ENCODE data around the gene ZNF76.
"Not testable (repeated sequence)": the region's sequence is repeated elsewhere in the genome, so short reads cannot be mapped to it uniquely, and the experiment has no call there.

The ZNF76 gene

DNA sequence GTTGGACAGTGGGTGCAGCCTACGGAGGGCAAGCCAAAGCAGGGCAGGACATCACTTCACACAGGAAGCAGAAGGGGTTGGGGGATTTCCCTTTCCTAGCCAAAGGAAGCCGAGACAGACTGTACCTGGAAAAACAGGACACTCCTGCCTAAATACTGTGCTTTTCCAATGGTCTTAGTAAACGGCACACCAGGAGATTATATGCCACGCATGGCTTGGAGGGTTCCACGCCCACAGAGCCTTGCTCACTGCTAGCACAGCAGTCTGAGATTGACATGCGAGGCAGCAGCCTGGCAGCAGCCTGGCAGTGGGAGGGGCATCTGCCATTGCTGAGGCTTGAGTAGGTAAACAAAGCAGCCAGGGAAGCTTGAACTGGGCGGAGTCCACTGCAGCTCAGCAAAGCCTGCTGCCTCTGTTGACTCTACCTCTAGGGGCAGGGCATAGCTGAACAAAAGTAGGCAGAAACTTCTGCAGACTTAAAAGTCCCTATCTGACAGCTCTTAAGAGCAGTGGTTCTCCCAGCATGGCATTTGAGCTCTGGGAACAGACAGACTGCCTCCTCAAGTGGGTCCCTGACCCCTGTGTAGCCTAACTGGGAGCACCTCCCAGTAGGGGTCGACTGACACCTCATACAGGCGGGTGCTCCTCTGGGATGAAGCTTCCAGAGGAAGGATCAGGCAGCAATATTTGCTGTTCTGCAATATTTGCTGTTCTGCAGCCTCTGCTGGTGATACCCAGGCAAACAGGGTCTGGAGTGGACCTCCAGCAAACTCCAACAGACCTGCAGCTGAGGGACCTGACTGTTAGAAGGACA, 72.7 kb downstream of the ZNF76 start:
- not testable (repeated sequence) for DNase-seq

DNA sequence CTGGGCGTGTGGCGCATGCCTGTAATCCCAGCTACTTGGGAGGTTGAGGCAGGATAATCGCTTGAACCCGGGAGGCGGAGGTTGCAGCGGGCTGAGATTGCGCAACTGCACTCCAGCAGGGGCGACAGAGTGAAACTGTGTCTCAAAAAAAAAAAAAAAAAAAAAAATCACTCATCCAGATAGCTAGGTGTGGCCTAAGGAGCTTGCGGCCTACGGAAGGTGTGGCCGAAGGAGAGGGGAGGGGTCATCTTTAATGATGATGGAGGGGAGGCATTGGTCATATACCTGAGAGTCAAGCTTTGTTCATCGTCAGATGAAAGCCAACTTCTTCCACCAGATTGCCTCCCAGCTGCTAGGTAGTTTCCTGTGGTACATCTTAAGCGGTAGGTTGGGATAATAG, 82.0 kb downstream of the ZNF76 start:
- DNase-seq, result no peak

DNA sequence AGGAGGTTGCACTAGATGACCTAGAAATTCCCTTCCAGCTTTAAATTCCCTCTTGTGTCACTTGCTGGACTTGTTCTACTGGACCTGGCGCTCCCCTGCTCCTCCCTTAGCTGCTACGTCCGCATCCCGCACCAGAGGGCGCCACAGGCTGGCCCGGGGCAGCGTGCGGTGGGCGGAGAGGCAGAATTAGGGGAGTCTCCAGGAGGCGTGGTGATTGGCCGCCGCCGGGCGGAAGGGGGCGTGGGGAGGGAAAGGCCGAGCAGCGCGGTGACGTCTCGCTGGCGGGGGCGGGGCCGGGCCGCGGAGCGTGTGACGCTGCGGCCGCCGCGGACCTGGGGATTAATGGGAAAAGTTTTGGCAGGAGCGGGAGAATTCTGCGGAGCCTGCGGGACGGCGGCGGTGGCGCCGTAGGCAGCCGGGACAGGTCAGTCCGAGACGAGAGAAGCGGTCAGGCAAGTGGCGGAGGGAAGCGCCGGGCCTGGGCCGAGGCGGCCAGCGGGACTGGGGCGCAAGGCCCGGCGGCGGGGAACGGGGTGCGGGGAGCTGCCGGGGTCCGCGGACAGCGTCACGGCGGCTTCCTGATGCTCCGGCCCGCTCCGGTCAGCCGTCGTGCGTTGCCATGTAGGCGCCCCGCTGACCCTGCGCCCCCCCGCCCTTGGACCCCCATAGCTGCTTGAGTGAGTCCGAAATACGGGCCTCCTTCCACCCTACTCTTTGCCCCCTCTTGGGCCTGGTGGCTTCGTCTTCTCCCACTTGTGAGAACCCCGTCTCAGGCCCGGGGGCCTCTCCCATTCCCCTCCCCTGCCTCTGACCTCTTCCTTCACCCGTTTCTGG, 82.9 kb downstream of the ZNF76 start, which contains the start of gene PPARD:
Gene PPARD, plus strand, starts transcription at position 301 of the 834 bp plus-strand sequence. CDS start 68,530 bp downstream, outside the sequence.
- DNase-seq, result peak; percentile 85

DNA sequence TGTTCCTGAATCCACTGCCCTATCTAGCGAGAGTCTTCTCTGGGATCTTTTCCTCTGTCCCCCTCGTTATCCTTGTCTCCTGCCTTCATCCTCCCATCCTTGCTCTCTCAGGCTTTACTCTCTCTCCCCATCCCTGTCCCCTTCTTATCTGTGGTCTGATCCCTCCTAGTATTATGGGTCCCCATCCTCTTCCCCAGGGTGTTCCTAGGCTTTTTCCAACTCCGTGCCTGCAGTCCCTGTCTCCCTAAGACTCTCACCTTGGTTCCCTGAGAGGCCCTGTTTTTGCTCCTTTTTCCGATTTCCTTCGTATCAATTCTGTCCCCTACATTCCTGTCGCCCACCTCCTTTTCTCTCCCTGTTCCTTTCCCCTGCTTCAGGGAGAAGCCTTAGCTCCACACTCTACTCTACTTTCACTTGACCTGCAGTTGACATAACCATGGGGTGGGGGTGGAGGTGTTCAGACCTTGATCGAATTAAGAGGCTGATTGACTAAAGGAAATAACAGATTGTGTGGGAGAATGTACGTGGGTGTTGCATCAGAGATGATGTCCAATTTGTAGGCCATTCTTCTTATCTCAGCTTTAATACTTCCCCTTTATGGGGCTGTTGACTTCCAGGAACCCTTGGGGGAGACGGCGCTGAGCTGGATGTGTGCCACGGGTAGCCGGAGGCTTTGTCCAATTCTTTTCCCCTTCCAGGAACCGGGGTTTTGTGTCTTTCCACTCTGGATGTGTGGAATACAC, 83.7 kb downstream of the ZNF76 start:
- DNase-seq, result peak; percentile 83

DNA sequence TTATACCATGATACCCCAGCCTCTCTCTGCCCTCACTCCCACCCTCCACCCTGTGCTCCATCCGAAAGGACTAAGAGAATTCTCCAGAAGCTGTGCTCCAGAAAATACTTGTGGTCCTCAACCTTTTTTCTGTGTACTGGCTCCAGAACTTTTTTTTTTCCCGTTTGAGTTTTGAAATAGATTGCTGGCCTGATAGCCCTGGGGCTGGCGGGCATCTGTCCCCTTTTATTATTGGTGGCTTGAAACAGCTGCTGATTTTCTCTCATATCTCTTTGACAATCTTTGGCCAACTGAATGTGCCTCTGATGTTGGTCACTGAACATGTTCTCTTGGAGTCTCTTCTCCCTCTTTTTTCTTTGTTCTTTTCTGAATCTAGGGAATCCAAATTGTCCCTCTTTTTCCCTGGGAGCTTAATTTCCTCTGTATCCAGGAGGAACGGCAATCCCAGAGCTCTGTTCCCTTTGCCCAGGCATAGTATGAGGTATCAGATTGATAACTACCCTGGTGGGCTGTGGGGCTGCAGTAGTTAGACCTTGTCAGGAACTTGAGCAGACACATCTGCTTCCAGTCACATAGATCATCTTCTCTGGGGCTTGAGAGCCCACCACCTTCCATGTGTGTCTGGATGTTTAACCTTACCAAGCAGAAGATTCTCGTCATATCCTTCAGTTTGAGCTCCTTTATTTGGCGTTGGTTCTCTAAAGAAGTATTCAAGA, 84.5 kb downstream of the ZNF76 start:
- no peak for DNase-seq
